Activated T-cell treated with anti-CD3 and anti-CD28 coated beads, Interleukin-2, amount 50 U/mL, for 72 hours (primary cell): ENCODE results near the gene ZG16. TPM values are rescaled to one million over a fixed set of nuclear protein-coding genes. Genes with fewer than 3 reads are reported as not detected.

ENCODE experiments used
- ATAC-seq, 2 donors: fragments of 150-1000 bp; cut with Tn5 transposase; replicated peaks in 1 of 2; 2 replicates each; pipeline ENCODE4 v1.10.0; 2021; ENCODE audit warnings: moderate library complexity in 2 of 2, mild to moderate bottlenecking in 1 of 2
- DNase-seq, 2 donors: peaks; one replicate each; pipeline ENCODE4 v3.0.0; 2021 to 2022; ENCODE audit warnings: mixed read lengths in 1 of 2
- H3K27ac Mint-ChIP-seq: one replicate; pipeline ENCODE4 v1.8.0; 2022; ENCODE audit warnings: mild to moderate bottlenecking, moderate library complexity, mixed read lengths
- H3K27me3 Mint-ChIP-seq: one replicate; pipeline ENCODE4 v1.8.0; 2022; ENCODE audit warnings: low read depth, mixed read lengths
- H3K36me3 Mint-ChIP-seq, 2 donors: one replicate each; pipeline ENCODE4 v1.8.0; 2022; ENCODE audit warnings: mixed read lengths in 2 of 2, mild to moderate bottlenecking in 1 of 2; ENCODE audit not compliant: insufficient read depth in 2 of 2
- H3K4me1 Mint-ChIP-seq: one replicate; pipeline ENCODE4 v1.8.0; 2022; ENCODE audit warnings: low read depth, mixed read lengths
- H3K4me3 Mint-ChIP-seq, 2 donors: one replicate each; pipeline ENCODE4 v1.8.0; 2022; ENCODE audit warnings: mild to moderate bottlenecking in 2 of 2, mixed read lengths in 2 of 2, moderate library complexity in 2 of 2
- H3K9me3 Mint-ChIP-seq, 2 donors: one replicate each; pipeline ENCODE4 v1.8.0; 2022; ENCODE audit warnings: mixed read lengths in 2 of 2
- total RNA-seq, 2 donors: library from RNA; stranded (reverse); gene quantifications; one replicate each; pipeline ENCODE4 v1.2.3, GENCODE V29; 2022

The ZG16 gene
- total RNA-seq, 2 donors from 2014 or later, result not detected

GRCh38 chr16:29820271-29820701, 42.2 kb downstream of the ZG16 start, which contains the start of gene MVP:
TSS of gene MVP (plus strand) at chr16:29820462. CDS start at chr16:29830550, 10,088 bp downstream.
- ATAC-seq, result peak; percentile 15 to 18
- Mint-ChIP-seq H3K4me3 (peak within 1 kb of the TSS; percentile 83 to 97), H3K9me3 (no peaks in the 10 kb centered on the region), H3K27ac (peak within 1 kb of the TSS; percentile 97), H3K36me3 (peaks cover 15 to 30% of the 10 kb centered on the region in 2 donors), H3K27me3 (no peaks in the 10 kb centered on the region), H3K4me1 (peaks cover 77% of the 10 kb centered on the region)
- DNase-seq, result peak; percentile 61 to 67

GRCh38 chr16:29820730-29821642, 42.9 kb downstream of the ZG16 start:
- DNase-seq, result peak; percentile 74 to 77
- Mint-ChIP-seq H3K9me3 (no peaks in the 10 kb centered on the region), H3K36me3 (peaks cover 15 to 30% of the 10 kb centered on the region in 2 donors)

GRCh38 chr16:29821643-29822115, 43.6 kb downstream of the ZG16 start:
- ATAC-seq (no peak), DNase-seq (no peak)
- peak overlapping the region; percentile 97 for H3K27ac Mint-ChIP-seq
- H3K4me1 Mint-ChIP-seq, result peaks cover 84% of the 10 kb centered on the region
- H3K36me3 Mint-ChIP-seq, result peaks cover 15 to 29% of the 10 kb centered on the region in 2 donors
- peak overlapping the region; percentile 83 to 97 for H3K4me3 Mint-ChIP-seq
- H3K9me3 Mint-ChIP-seq, result no peaks in the 10 kb centered on the region
- no peaks in the 10 kb centered on the region for H3K27me3 Mint-ChIP-seq

More at GRCh38 chr16:29820730-29821642, 42.9 kb downstream of the ZG16 start:
- peak overlapping the region; percentile 83 to 97 for H3K4me3 Mint-ChIP-seq
- peaks cover 78% of the 10 kb centered on the region for H3K4me1 Mint-ChIP-seq
- ATAC-seq, result peak; percentile 46 to 59
- H3K27me3 Mint-ChIP-seq, result no peaks in the 10 kb centered on the region
- peak overlapping the region; percentile 97 for H3K27ac Mint-ChIP-seq

GRCh38 chr16:29824589-29825144, 46.6 kb downstream of the ZG16 start:
- H3K27ac Mint-ChIP-seq, result peak overlapping the region; percentile 94
- H3K9me3 Mint-ChIP-seq, result no peaks in the 10 kb centered on the region
- peaks cover 7 to 11% of the 10 kb centered on the region in 2 donors for H3K36me3 Mint-ChIP-seq
- no peaks in the 10 kb centered on the region for H3K27me3 Mint-ChIP-seq
- peak overlapping the region; percentile 72 to 75 for H3K4me3 Mint-ChIP-seq
- ATAC-seq (no peak), DNase-seq (no peak)
- peaks cover 69% of the 10 kb centered on the region for H3K4me1 Mint-ChIP-seq

- peaks cover 5 to 7% of the 10 kb centered on the region in 2 donors for H3K36me3 Mint-ChIP-seq
These were observed 47.3 kb downstream of the ZG16 start for GRCh38 chr16:29825145-29826044.

GRCh38 chr16:29826342-29826695, 48.3 kb downstream of the ZG16 start:
- H3K27ac Mint-ChIP-seq, result no peak overlapping the region
- H3K27me3 Mint-ChIP-seq, result no peaks in the 10 kb centered on the region
- ATAC-seq (no peak), DNase-seq (no peak)
- H3K9me3 Mint-ChIP-seq, result no peaks in the 10 kb centered on the region
- H3K4me1 Mint-ChIP-seq, result peaks cover 64% of the 10 kb centered on the region
- H3K4me3 Mint-ChIP-seq, result peak overlapping the region; percentile 72 to 75
- peaks cover 0 to 3% of the 10 kb centered on the region in 2 donors for H3K36me3 Mint-ChIP-seq

More at GRCh38 chr16:29825145-29826044, 47.3 kb downstream of the ZG16 start:
- ATAC-seq, result peak; percentile 70 to 73
- Mint-ChIP-seq H3K4me1 (peaks cover 64% of the 10 kb centered on the region), H3K4me3 (peak overlapping the region; percentile 72 to 75), H3K9me3 (no peaks in the 10 kb centered on the region), H3K27ac (peak overlapping the region; percentile 94), H3K27me3 (no peaks in the 10 kb centered on the region)
- DNase-seq, result peak; percentile 73 to 74

GRCh38 chr16:29830774-29831173, 52.7 kb downstream of the ZG16 start:
- H3K4me3 Mint-ChIP-seq, result no peak overlapping the region
- H3K4me1 Mint-ChIP-seq, result peaks cover 34% of the 10 kb centered on the region
- H3K27me3 Mint-ChIP-seq, result no peaks in the 10 kb centered on the region
- DNase-seq (no peak), ATAC-seq (no peak)
- peaks cover 6 to 9% of the 10 kb centered on the region in 2 donors for H3K36me3 Mint-ChIP-seq
- H3K27ac Mint-ChIP-seq, result no peak overlapping the region
- no peaks in the 10 kb centered on the region for H3K9me3 Mint-ChIP-seq

- Mint-ChIP-seq H3K4me3 (no peak overlapping the region), H3K4me1 (peaks cover 27% of the 10 kb centered on the region), H3K9me3 (no peaks in the 10 kb centered on the region), H3K27me3 (no peaks in the 10 kb centered on the region), H3K27ac (no peak overlapping the region), H3K36me3 (peaks cover 6 to 12% of the 10 kb centered on the region in 2 donors)
- DNase-seq, result no peak
- no peak for ATAC-seq
These were observed 53.4 kb downstream of the ZG16 start for GRCh38 chr16:29831490-29831889.

Other genes with a start within 250 kb of the ZG16 start
- gene SPN, start 115.0 kb upstream of the ZG16 start, total RNA-seq, result 10 to 100 TPM; 77.4 to 84.4 TPM
- 1 to 10 TPM; 4.5 to 5.6 TPM for gene QPRT, start 99.1 kb upstream of the ZG16 start, total RNA-seq
- gene C16orf54, start 32.3 kb upstream of the ZG16 start, total RNA-seq, result 10 to 100 TPM; 23.7 to 25.9 TPM
- gene KIF22, start 12.5 kb downstream of the ZG16 start, total RNA-seq, result 100 to 1,000 TPM; 153 to 180 TPM
- gene MAZ, start 28.3 kb downstream of the ZG16 start, total RNA-seq, result 100 to 1,000 TPM; 266 to 329 TPM
- gene PRRT2, start 33.9 kb downstream of the ZG16 start, total RNA-seq, result 1 to 10 TPM; 2.4 to 2.8 TPM
- gene PAGR1, start 37.9 kb downstream of the ZG16 start, total RNA-seq, result 10 to 100 TPM; 14.8 to 17.8 TPM
- 100 to 1,000 TPM; 148 to 161 TPM for gene MVP, start 42.2 kb downstream of the ZG16 start, total RNA-seq
- 10 to 100 TPM; 48.7 to 56.0 TPM for gene CDIPT, start 85.0 kb downstream of the ZG16 start, total RNA-seq
- gene SEZ6L2, start 121.3 kb downstream of the ZG16 start, total RNA-seq, result under 1 TPM; 0.31 to 0.44 TPM
- gene ASPHD1, start 122.2 kb downstream of the ZG16 start, total RNA-seq, result under 1 TPM; 0.82 to 0.93 TPM
- 10 to 100 TPM; 45.3 to 46.8 TPM for gene KCTD13, start 148.0 kb downstream of the ZG16 start, total RNA-seq
- gene TMEM219, start 183.8 kb downstream of the ZG16 start, total RNA-seq, result 10 to 100 TPM; 84.5 to 84.7 TPM
- 10 to 100 TPM; 31.1 to 35.0 TPM for gene TAOK2, start 195.6 kb downstream of the ZG16 start, total RNA-seq
- gene HIRIP3, start 217.4 kb downstream of the ZG16 start, total RNA-seq, result 10 to 100 TPM; 38.8 to 45.8 TPM
- 100 to 1,000 TPM in 1 of 2 donors, 10 to 100 TPM in 1; 98.5 to 116 TPM for gene INO80E, start 218.0 kb downstream of the ZG16 start, total RNA-seq
- under 1 TPM in 1 of 2 donors, not detected in 1; 0.43 TPM for gene DOC2A, start 232.8 kb downstream of the ZG16 start, total RNA-seq
- not detected for gene C16orf92, start 244.9 kb downstream of the ZG16 start, total RNA-seq